Psoas muscle (tissue), 8 donors: Measurements from ENCODE around the gene SMARCA4. TPM values are rescaled to one million over a fixed set of nuclear protein-coding genes. Genes with fewer than 3 reads are reported as not detected.
"Not testable (repeated sequence)": the region's sequence is repeated elsewhere in the genome, so short reads cannot be mapped to it uniquely, and the experiment has no call there.

Experiments used
- ATAC-seq, 4 donors: fragments of 200-7000 bp; cut with Tn5 transposase; one replicate each; pipeline ENCODE4 v1.9.1; 2020; ENCODE audit warnings: moderate library complexity in 3 of 4, mild to moderate bottlenecking in 2 of 4
- DNase-seq, 2 donors: peaks; one replicate each; pipeline ENCODE4 v3.0.0-alpha.2; 2020
- H3K27ac ChIP-seq: fragments of 200-600 bp; one replicate; pipeline ENCODE4 v1.8.0; 2022
- H3K27me3 ChIP-seq, 3 donors: fragments of 200-600 bp in 1 of 3; one replicate each; pipeline versions ENCODE4 v1.6.1 to v1.8.0; 2013 to 2022; ENCODE audit warnings: low read length in 2 of 3, mild to moderate bottlenecking in 2 of 3, moderate library complexity in 1 of 3; ENCODE audit not compliant: insufficient read depth in 3 of 3
- H3K36me3 ChIP-seq, 2 donors: fragments of 200-600 bp in 1 of 2; one replicate each; pipeline versions ENCODE4 v1.6.1 to v1.8.0; 2013 to 2022; ENCODE audit warnings: low read depth in 1 of 2, mild to moderate bottlenecking in 1 of 2, moderate library complexity in 1 of 2; ENCODE audit not compliant: insufficient read depth in 1 of 2
- H3K4me1 ChIP-seq: fragments of 200-600 bp; one replicate; pipeline ENCODE4 v1.8.0; 2022
- H3K4me3 ChIP-seq: fragments of 200-600 bp; one replicate; pipeline ENCODE4 v1.8.0; 2022; ENCODE audit warnings: mild to moderate bottlenecking
- H3K9me3 ChIP-seq: fragments of 200-600 bp; one replicate; pipeline ENCODE4 v1.8.0; 2022
- WGBS, 3 donors: extraction: QIAGEN DNeasy Blood & Tissue Kit; methylation state at CpG; one replicate each; pipeline versions ENCODE4 v1.1.6 to v1.1.7; 2013; 5-methylcytosine and 5-hydroxymethylcytosine counted together
- intact Hi-C, 2 donors: fragments of 100-400 bp; cut with DNase I; formaldehyde crosslinking; loops; one replicate each; pipeline versions ENCODE4 v1.11.0 to v1.14.2; 2022
- polyA plus RNA-seq, 3 donors: library from polyadenylated mRNA; stranded (reverse); fragments of 200-250 nt; gene quantifications; one replicate each; pipeline ENCODE4 v1.2.3, GENCODE V29; 2013
- total RNA-seq, 4 donors: library from RNA; stranded (reverse); fragmentation: NEBNext Ultra II Directional in 2 of 4; extraction: Animal tissue kit (Norgen Biotek cat#: 25700) in 2 of 4; gene quantifications; one replicate each; pipeline versions ENCODE4 v1.2.1 to v1.2.4, GENCODE V29; 2021 to 2023
- TF ChIP-seq, protein P1 (sequence below): fragments of 200-600 bp; IDR thresholded peaks from one replicate; pipeline ENCODE4 v1.8.0; 2022; ENCODE audit warnings: antibody characterized with exemption
- donor health status: healthy with polysubstance abuse.
- donor health status: DM: no; HTN: no; CAD: no; lungs with moderate emphysema.
- donor health status: Bipolar disorder and iron deficiency.
- donor health status: healthy.
- donor health status: DM: yes; HTN: yes; CAD: no.
- donor health status: DM: no; HTN: no; CAD: no.
- donor health status: DM: no; HTN: no; CAD: no.
- donor health status: DM: yes; HTN: yes; CAD: no.

The SMARCA4 gene
- total and polyA plus RNA-seq, 7 donors = 34.8 to 124 (median 51.9) TPM

DNA sequence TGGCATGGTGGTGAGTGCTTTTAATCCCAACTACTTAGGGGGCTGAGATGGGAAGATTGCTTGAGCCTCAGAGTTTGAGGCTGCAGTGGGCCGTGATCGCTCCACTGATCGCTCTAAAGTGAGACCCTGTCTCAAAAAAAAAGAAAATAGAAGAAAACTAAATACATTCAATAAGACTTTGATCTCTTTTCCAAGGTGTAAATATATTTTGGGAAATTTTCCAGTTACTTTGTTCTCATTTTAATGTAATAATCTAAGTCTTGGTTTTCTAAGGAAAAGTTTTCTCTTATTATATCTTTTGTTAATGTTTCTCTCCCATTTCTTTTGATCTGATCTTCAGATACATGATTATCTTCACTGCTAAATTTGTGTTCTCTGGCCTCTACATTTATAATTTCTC lies 138.0 kb downstream of the SMARCA4 start:
- ATAC-seq (no peak), DNase-seq (no peak)
- 78 to 90% (median 85%) methylated on average over 3 of the region's 3 CpGs for WGBS, 3 donors
- no peaks in the 10 kb centered on the region for H3K9me3 ChIP-seq
- no peak overlapping the region for H3K4me3 ChIP-seq
- H3K4me1 ChIP-seq = peaks cover 9% of the 10 kb centered on the region
- no peak overlapping the region for H3K27ac ChIP-seq
- intact Hi-C loops = no loop called here
- TF ChIP-seq, protein P1, sequence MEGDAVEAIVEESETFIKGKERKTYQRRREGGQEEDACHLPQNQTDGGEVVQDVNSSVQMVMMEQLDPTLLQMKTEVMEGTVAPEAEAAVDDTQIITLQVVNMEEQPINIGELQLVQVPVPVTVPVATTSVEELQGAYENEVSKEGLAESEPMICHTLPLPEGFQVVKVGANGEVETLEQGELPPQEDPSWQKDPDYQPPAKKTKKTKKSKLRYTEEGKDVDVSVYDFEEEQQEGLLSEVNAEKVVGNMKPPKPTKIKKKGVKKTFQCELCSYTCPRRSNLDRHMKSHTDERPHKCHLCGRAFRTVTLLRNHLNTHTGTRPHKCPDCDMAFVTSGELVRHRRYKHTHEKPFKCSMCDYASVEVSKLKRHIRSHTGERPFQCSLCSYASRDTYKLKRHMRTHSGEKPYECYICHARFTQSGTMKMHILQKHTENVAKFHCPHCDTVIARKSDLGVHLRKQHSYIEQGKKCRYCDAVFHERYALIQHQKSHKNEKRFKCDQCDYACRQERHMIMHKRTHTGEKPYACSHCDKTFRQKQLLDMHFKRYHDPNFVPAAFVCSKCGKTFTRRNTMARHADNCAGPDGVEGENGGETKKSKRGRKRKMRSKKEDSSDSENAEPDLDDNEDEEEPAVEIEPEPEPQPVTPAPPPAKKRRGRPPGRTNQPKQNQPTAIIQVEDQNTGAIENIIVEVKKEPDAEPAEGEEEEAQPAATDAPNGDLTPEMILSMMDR = no peak
- H3K27me3 ChIP-seq = peaks cover 0 to 33% (median 10%) of the 10 kb centered on the region in 3 donors
- H3K36me3 ChIP-seq = peaks cover 0 to 15% of the 10 kb centered on the region in 2 donors

DNA sequence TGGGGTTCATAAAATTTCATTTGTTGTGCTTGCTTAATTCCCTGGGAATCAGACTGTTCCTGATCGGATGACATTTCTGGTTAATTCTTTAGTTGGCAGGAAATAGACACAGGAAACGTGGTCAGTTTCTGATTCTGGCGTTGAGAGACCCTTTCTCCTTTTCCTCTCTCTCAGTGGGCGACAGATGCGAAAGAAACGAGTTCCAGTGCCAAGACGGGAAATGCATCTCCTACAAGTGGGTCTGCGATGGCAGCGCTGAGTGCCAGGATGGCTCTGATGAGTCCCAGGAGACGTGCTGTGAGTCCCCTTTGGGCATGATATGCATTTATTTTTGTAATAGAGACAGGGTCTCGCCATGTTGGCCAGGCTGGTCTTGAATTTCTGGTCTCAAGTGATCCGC lies 139.2 kb downstream of the SMARCA4 start:
- H3K36me3 ChIP-seq = peaks cover 0 to 27% of the 10 kb centered on the region in 2 donors
- intact Hi-C loops = no loop called here
- DNase-seq = no peak
- no peak for ATAC-seq
- peaks cover 5% of the 10 kb centered on the region for H3K4me1 ChIP-seq
- H3K27ac ChIP-seq = no peak overlapping the region
- TF ChIP-seq, protein P1 = no peak
- no peak overlapping the region for H3K4me3 ChIP-seq
- H3K9me3 ChIP-seq = no peaks in the 10 kb centered on the region
- 23 to 30% (median 24%) methylated on average over 12 of the region's 12 CpGs for WGBS, 3 donors
- H3K27me3 ChIP-seq = peaks cover 0 to 26% (median 12%) of the 10 kb centered on the region in 3 donors

DNA sequence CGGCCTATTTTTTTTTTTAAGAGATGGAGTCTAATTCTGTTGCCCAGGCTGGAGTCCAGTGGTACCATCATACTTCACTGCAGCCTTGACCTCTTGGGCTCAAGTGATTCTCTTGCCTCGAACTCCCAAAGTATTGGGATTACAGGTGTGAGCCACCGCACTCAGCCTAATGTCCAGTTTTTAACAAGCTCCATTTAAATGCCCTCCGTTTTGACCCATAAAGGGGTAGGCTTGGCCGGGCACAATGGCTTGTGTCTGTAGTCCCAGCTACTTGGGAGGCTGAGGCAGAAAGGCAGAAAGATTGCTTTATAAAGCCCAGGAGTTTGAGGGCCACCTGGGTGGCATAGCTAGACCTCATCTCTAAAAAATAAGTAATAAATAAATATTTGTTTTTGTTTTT lies 140.2 kb downstream of the SMARCA4 start:
- Histone ChIP-seq H3K9me3 (no peaks in the 10 kb centered on the region), H3K27me3 (peaks cover 0 to 21% (median 12%) of the 10 kb centered on the region in 3 donors), H3K4me3 (no peak overlapping the region), H3K27ac (no peak overlapping the region), H3K4me1 (no peaks in the 10 kb centered on the region), H3K36me3 (peaks cover 0 to 37% of the 10 kb centered on the region in 2 donors)
- intact Hi-C loops = no loop called here
- DNase-seq (no peak), ATAC-seq (no peak)
- WGBS, 3 donors = 83 to 93% (median 88%) methylated on average over 5 of the region's 5 CpGs
- TF ChIP-seq, protein P1 = no peak

DNA sequence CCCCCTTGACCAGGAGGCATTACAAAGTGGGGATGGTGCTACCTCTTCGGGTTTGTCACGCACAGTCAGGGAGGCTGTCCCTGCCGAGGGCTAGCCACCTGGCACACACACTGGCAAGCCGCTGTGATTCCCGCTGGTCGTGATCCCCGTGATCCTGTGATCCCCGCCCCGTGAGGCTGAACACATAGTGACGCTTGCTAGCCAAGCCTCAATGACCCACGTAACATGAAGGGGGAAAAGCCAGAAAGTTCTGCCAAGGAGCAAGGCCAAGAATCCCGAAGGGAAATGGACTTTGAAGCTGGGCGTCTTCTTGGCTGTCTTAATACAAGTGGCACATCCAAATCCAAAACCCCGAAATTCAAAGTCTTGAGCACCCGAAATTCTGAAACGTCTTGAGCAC lies 142.1 kb downstream of the SMARCA4 start:
- H3K27me3 ChIP-seq = peaks cover 0 to 21% (median 12%) of the 10 kb centered on the region in 3 donors
- no peaks in the 10 kb centered on the region for H3K9me3 ChIP-seq
- intact Hi-C loops = no loop called here
- no peak overlapping the region for H3K27ac ChIP-seq
- TF ChIP-seq, protein P1 = no peak
- H3K4me3 ChIP-seq = no peak overlapping the region
- 43 to 62% (median 47%) methylated on average over 16 of the region's 16 CpGs for WGBS, 3 donors
- peaks cover 0 to 53% of the 10 kb centered on the region in 2 donors for H3K36me3 ChIP-seq
- DNase-seq (no peak), ATAC-seq (no peak)
- no peaks in the 10 kb centered on the region for H3K4me1 ChIP-seq

DNA sequence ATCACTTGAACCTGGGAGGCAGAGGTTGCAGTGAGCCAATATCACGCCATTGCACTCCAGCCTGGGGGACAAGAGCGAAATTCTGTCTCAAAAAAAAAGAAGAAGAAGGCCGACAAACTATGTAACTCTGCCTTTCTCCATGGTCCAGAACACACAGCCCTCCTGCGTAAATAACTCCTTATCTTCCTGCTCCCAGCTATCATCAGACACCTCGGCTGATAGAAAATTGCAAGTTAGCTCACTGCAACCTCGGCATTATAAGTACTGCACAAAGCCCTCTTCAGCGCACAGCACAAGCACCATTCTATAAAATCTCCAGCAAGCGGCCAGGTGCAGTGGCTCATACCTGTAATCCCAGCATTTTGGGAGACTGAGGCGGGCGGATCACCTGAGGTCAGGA lies 142.8 kb downstream of the SMARCA4 start:
- H3K27me3 ChIP-seq = peaks cover 0 to 21% (median 12%) of the 10 kb centered on the region in 3 donors
- H3K9me3 ChIP-seq, H3K4me3 ChIP-seq, DNase-seq, H3K27ac ChIP-seq, ATAC-seq, intact Hi-C loops, H3K4me1 ChIP-seq: not testable (repeated sequence)
- peaks cover 0 to 56% of the 10 kb centered on the region in 2 donors for H3K36me3 ChIP-seq
- WGBS, 3 donors = 90 to 91% (median 90%) methylated on average over 10 of the region's 10 CpGs
